Fibroblast of villous mesenchyme (primary cell): ENCODE results near the gene WDR93. TPM values are rescaled to one million over a fixed set of nuclear protein-coding genes. Genes with fewer than 3 reads are reported as not detected.

Experiments used
- DNase-seq: peaks from one replicate; pipeline ENCODE4 v3.0.0-alpha.2; 2010; ENCODE audit warnings: low read depth
- H3K4me3 ChIP-seq: 2 replicates; pipeline ENCODE4 v1.5.1; 2011; ENCODE audit warnings: low read depth, mild to moderate bottlenecking, low read length
- total RNA-seq: library from RNA; depleted of rRNA; stranded (reverse); fragments of >200 nt; gene quantifications from 2 replicates; pipeline ENCODE4 v1.2.3, GENCODE V29; 2012
- TF ChIP-seq, protein P1 (sequence below): IDR thresholded peaks from 2 replicates; pipeline ENCODE4 v1.5.1; 2012; ENCODE audit warnings: low read depth, mild to moderate bottlenecking, low read length; ENCODE audit not compliant: insufficient read depth

The WDR93 gene
- total RNA-seq, 1 donor, result not detected

DNA sequence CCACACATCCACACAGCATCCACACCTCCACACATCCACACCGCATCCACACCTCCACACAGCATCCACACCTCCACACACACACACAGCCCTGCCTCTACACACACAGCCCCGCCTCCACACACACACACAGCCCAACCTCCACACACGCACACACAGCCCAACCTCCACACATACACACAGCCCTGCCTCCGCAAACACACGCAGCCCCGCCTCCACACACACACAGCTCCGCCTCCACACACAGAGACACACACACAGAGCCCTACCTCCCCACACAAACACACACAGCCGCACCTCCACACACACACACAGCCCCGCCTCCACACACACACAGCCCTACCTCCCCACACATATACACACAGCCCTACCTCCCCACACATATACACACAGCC is 55.8 kb downstream of the WDR93 start:
- H3K4me3 ChIP-seq, result no peak overlapping the region
- TF ChIP-seq, protein P1, sequence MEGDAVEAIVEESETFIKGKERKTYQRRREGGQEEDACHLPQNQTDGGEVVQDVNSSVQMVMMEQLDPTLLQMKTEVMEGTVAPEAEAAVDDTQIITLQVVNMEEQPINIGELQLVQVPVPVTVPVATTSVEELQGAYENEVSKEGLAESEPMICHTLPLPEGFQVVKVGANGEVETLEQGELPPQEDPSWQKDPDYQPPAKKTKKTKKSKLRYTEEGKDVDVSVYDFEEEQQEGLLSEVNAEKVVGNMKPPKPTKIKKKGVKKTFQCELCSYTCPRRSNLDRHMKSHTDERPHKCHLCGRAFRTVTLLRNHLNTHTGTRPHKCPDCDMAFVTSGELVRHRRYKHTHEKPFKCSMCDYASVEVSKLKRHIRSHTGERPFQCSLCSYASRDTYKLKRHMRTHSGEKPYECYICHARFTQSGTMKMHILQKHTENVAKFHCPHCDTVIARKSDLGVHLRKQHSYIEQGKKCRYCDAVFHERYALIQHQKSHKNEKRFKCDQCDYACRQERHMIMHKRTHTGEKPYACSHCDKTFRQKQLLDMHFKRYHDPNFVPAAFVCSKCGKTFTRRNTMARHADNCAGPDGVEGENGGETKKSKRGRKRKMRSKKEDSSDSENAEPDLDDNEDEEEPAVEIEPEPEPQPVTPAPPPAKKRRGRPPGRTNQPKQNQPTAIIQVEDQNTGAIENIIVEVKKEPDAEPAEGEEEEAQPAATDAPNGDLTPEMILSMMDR, result no peak

GRCh38 chr15:89747708-89748682 is 57.4 kb downstream of the WDR93 start:
- TF ChIP-seq, protein P1, result no peak
- no peak for DNase-seq
- H3K4me3 ChIP-seq, result no peak overlapping the region

More for the DNA sequence above, 55.8 kb downstream of the WDR93 start:
- no peak for DNase-seq

DNA sequence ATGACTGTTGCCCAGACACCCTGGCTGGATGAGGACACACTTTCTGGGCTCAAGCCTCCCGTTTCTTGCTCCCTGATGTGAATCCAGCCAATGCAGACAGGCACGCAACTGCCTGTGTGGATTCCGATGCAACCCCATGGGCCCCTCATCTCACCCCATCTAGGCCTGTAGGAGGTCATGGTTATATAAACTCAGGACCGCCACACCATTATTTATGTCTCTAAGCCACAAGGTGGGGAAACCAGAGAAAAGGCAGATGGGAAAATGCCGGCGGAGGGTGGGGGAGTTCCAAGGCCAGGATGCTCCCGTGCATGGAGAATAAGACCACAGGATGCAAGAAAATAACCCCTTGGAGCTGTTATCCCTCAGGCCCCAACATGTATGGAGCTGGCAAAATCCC is 58.4 kb downstream of the WDR93 start:
- DNase-seq, result no peak
- H3K4me3 ChIP-seq, result no peak overlapping the region
- TF ChIP-seq, protein P1, result no peak

DNA sequence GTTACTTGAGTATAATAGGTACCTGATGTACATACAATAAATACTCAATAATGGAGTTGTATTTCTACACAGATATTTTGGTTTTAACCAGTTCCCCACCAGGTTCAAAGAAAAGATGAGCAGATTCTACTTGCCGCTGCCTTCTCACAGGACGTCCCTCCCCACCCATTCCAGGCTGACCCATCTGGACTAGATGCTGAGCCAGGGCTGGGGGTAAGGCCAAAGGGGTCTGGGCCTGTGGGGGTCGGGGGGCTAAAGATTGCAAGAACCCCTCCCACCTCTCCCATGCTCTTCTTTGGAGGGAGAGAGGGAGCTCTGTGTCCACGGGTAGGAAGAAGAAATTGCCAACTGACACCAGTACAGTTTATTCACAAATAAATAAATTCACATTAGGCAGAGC is 58.9 kb downstream of the WDR93 start:
- no peak overlapping the region for H3K4me3 ChIP-seq
- TF ChIP-seq, protein P1, result no peak
- DNase-seq, result no peak

- no peak for DNase-seq
- H3K4me3 ChIP-seq, result peak overlapping the region; percentile 41
- TF ChIP-seq, protein P1, result no peak
These were observed 59.4 kb downstream of the WDR93 start for GRCh38 chr15:89749951-89750559.

GRCh38 chr15:89750560-89751542 is 60.2 kb downstream of the WDR93 start, which contains the start of gene MESP1:
TSS of gene MESP1 (minus strand) at chr15:89751249. CDS start at chr15:89751231, 18 bp downstream.
- TF ChIP-seq, protein P1, result peak; percentile 64
- peak; percentile 89 for DNase-seq
- H3K4me3 ChIP-seq, result peak within 1 kb of the TSS; percentile 58
